WTC11 (cell line): ENCODE results near the gene MLH3.

Experiments used
- CTCF ChIP-seq: fragments of 200-600 bp; IDR thresholded peaks from 2 replicates; pipeline ENCODE4 v1.8.0; 2022; ENCODE audit warnings: antibody characterized with exemption
- ESRRA ChIP-seq: sonication (generic); formaldehyde crosslinking; IDR thresholded peaks from 2 replicates; pipeline ENCODE4 v1.8.1; 2022; ENCODE audit warnings: mild to moderate bottlenecking, missing genetic modification reagents, borderline replicate concordance
- ETV6 ChIP-seq: sonication (generic); formaldehyde crosslinking; IDR thresholded peaks from 2 replicates; pipeline ENCODE4 v1.8.1; 2022; ENCODE audit warnings: mild to moderate bottlenecking, missing genetic modification reagents
- FOXJ3 ChIP-seq: sonication (generic); formaldehyde crosslinking; IDR thresholded peaks from 2 replicates; pipeline ENCODE4 v1.9.0; 2021; ENCODE audit warnings: missing genetic modification reagents, mild to moderate bottlenecking, borderline replicate concordance
- GABPB1 ChIP-seq: sonication (generic); formaldehyde crosslinking; IDR thresholded peaks from 2 replicates; pipeline ENCODE4 v1.8.1; 2023; ENCODE audit warnings: mild to moderate bottlenecking, missing genetic modification reagents
- TCF7 ChIP-seq: sonication (generic); formaldehyde crosslinking; IDR thresholded peaks from 2 replicates; pipeline ENCODE4 v1.8.0; 2022; ENCODE audit warnings: mild to moderate bottlenecking, low read depth, missing genetic modification reagents, moderate library complexity
- ZNF138 ChIP-seq: sonication (generic); formaldehyde crosslinking; conservative IDR thresholded peaks from 2 replicates; pipeline ENCODE4 v1.8.1; 2022; ENCODE audit warnings: mild to moderate bottlenecking, moderate library complexity, missing genetic modification reagents

- TF ChIP-seq ETV6 (CRISPR knock-in tag) (no peak), CTCF (no peak), ESRRA (CRISPR knock-in tag) (no peak), ZNF138 (no peak), FOXJ3 (CRISPR knock-in tag) (no peak), TCF7 (no peak), GABPB1 (CRISPR knock-in tag) (no peak)
These were observed 44.4 kb upstream of the MLH3 start for GRCh38 chr14:75095690-75096089.
